Astrocyte of the cerebellum (primary cell): ENCODE measurements around the gene ZC3H18.

Experiments used
- DNase-seq: peaks from one replicate; pipeline ENCODE4 v3.0.0-alpha.2; 2011; ENCODE audit warnings: low read depth
- H3K4me3 ChIP-seq: 2 replicates; pipeline ENCODE4 v1.5.1; 2011; ENCODE audit warnings: mild to moderate bottlenecking, low read depth, low read length, moderate library complexity
- in situ Hi-C: cut with HindIII; loops from 2 replicates; pipeline ENCODE4 v1.10.0; 2017; ENCODE audit warnings: low sequenced_read_pairs
- TF ChIP-seq, protein P1 (sequence below): IDR thresholded peaks from 2 replicates; pipeline ENCODE4 v1.5.1; 2012; ENCODE audit warnings: low read length, low read depth, moderate library complexity, mild to moderate bottlenecking; ENCODE audit errors: missing control alignments

ZC3H18 gene

DNA sequence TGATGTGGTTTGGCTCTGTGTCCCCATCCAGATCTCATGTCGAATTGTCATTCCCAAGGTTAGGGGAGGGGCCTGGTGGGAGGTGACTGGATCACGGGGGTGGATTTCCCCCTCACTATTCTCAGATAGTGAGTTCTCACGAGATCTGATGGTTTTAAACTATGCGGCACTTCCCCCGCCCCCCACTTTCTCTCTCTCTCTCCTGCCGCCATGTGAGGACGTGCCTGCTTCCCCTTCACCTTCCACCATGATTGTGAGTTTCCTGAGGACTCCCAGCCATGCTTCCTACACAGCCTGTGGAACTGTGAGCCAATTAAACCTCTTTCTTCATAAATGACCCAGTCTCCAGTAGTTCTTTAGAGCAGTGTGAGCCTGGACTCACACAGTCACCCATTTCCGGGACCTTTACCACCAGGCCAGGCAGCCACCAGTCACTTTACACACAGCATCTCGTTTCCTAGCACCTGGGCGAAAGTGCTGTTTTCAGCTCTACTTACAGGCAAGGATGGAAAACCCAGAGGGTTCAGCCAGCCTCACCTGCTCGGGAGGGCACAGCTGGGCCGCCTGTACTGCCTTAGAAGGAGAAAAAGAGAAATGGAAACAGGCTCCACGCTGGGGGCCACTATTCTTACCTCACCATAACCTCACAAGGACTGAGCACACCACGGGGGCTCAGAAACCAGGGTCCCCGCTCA, 13.8 kb upstream of the ZC3H18 start:
- DNase-seq, result no peak
- in situ Hi-C loops, result no loop called here
- TF ChIP-seq, protein P1, sequence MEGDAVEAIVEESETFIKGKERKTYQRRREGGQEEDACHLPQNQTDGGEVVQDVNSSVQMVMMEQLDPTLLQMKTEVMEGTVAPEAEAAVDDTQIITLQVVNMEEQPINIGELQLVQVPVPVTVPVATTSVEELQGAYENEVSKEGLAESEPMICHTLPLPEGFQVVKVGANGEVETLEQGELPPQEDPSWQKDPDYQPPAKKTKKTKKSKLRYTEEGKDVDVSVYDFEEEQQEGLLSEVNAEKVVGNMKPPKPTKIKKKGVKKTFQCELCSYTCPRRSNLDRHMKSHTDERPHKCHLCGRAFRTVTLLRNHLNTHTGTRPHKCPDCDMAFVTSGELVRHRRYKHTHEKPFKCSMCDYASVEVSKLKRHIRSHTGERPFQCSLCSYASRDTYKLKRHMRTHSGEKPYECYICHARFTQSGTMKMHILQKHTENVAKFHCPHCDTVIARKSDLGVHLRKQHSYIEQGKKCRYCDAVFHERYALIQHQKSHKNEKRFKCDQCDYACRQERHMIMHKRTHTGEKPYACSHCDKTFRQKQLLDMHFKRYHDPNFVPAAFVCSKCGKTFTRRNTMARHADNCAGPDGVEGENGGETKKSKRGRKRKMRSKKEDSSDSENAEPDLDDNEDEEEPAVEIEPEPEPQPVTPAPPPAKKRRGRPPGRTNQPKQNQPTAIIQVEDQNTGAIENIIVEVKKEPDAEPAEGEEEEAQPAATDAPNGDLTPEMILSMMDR, result no peak
- H3K4me3 ChIP-seq, result no peak overlapping the region

DNA sequence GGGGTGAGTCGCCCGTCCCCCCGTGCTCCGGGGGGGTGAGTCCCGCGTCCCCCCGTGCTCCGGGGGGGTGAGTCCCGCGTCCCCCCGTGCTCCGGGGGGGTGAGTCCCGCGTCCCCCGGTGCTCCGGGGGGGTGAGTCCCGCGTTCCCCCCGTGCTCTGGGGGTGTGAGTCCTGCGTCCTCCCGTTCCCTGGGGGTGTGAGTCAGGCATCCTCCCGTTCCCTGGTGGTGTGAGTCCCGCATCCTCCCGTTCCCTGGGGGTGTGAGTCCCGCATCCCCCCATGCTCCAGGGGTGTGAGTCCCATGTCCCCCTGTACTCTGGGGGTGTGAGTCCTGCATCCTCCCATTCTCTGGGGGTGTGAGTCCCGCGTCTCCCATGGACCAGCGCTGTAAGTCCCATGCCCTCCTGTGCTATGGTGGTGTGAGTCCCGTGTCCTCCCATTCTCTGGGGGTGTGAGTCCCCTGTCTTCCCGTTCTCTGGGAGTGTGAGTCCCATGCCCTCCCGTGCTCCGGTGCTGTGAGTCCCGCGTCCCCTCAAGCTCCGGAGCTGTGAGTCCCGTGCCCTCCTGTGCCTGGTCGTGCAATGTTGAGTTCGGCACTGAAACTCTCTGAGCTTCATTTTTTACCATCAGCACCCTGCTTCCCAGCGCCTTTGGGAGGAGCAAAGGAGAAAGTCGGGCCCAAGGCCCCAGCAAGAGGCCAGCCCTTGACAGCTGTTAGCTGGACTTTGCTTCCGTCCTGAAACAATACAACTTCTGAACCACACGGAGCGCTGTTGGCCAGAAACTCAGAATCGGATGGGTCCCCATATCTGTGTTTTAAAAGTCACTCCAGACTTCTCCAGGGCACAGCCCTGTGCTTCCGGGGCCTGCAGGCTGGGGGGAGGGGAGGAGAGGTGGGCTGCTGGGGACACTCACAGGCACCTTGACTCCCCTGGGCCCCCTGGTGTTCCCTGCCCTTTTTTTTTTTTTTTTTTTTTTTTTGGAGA, 11.5 kb upstream of the ZC3H18 start:
- no peak overlapping the region for H3K4me3 ChIP-seq
- in situ Hi-C loops, result no loop called here
- peak; percentile 20 for DNase-seq

DNA sequence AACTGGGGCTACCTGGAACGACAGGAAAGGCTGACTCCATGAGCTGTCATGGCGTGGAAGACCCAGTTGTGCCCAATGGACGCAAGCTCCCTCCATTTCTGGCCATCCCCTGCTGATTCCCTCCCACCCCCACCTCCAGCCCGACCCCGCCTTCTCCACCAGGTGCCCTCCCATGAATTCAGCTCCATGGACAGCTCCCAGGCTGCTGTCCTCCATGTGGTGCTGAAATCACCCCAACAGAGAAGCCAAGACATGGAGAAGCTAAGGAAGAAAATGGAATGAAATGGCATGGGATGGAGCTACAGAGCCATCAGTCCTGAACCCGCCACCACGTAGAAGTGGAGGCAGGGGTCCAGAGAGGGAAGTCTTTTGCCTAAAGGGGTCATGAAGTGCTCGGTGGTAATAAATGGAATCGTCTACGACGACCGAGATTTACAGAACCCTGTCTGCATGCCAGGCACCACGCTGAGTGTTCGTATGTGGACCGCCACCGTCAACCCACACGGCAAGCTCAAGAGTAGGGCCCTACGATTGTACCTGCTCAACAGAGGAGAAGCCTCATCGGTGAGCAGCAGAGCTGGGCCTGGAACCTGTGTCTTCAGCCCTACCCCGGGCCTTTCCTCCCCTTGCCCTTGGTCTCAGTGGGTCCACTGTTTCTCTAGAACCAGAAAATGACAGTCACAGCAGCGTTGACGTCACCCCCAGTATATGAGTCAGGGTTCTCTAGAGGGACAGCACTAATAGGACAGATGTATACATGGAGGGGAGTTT, 9.3 kb upstream of the ZC3H18 start:
- H3K4me3 ChIP-seq, result no peak overlapping the region
- in situ Hi-C loops, result no loop called here
- DNase-seq, result peak; percentile 4
- TF ChIP-seq, protein P1, result no peak

More for the DNA sequence above, 11.5 kb upstream of the ZC3H18 start:
- TF ChIP-seq, protein P1, result peak; percentile 49

DNA sequence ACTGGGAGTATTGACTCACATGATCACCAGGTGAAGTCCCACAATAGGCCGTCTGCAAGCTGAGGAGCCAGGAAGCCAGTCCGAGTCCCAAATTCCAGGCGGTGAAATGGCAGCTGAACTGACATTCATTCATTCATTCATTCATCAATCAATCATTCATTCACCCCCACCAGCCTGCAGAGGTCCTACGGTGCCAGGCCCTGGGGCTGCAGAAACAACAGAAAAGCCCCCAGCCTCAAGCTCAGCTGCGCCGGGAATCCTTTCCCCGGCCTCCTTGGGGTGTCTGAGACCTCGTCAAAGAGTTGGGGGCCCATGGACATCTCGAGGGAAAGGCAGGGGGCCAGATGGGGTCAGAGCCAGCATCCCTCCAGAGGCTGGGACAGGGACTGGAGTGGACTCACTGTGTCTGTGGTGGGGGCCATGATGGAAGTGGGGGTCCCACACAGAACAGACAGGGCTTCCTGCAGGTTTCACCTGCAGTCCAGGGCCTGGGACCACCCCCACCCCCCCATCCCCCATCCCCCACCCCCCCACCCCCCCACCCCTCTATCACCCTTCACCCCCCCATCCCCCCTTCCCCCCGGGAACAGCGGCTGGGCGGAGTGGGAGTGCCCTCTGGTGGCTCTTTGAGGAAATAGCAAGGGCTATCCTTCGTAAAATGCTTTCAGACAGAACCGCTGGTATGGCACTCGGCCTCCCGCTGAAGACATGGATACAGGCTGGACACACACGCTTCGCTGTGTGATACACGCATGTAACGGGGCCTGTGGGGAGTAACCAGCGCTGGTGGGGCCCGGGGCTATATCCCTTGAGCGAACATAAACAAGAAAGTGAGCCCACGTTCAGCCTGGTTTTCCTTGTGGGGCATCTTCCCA, 8.5 kb upstream of the ZC3H18 start:
- H3K4me3 ChIP-seq, result peak overlapping the region; percentile 14
- TF ChIP-seq, protein P1, result peak; percentile 67
- in situ Hi-C loops, result no loop called here
- DNase-seq, result peak; percentile 20

DNA sequence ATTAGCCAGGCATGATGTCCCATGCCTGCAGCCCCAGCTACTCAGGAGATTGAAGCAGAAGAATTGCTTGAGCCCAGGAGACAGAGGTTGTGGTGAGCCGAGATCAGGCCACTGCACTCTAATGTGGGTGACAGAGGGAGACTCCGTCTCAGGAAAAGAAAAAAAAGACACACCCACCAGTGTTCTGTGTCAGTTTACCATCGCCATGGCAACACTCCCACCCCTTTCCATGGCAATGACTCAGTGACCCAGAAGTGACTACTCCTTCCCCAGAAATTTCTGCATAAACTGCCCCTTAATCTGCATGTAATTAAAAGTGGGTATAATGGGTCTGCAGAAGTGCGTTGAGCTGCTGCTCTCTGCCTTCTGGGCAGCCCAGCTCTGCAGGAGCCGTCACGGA, 4.0 kb upstream of the ZC3H18 start:
- TF ChIP-seq, protein P1, result no peak
- no peak overlapping the region for H3K4me3 ChIP-seq
- DNase-seq, result no peak
- in situ Hi-C loops, result no loop called here
